GM18499 (cell line): ENCODE results near the gene GATA1.
A peak's percentile ranks its signal among the peaks of the same experiment; 100 is the strongest.

Experiments
- ATAC-seq: cut with Tn5 transposase; IDR thresholded peaks from one replicate; pipeline ENCODE4 v1.9.1; 2021; ENCODE audit warnings: moderate number of reproducible peaks; ENCODE audit not compliant: insufficient read depth, unreplicated experiment

Gene GATA1

DNA sequence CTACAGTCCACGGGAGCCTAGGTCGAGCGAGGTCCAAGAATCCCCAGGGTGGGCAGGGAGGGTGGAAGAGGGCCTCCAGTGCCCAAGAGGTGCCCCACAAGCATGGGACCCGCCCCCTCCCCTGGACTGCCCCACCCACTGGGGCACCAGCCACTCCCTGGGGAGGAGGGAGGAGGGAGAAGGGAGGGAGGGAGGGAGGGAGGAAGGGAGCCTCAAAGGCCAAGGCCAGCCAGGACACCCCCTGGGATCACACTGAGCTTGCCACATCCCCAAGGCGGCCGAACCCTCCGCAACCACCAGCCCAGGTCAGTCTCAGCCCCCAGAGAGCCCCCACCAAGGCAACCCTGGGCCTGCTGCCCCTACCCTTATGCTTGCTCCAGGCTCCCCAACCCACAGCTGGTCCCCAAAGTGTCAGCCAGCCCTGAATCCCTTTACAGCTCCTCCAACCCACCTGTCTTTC, at the start of gene GATA1:
Gene GATA1, plus strand, starts transcription at position 250 of the 460 bp plus-strand sequence. CDS start 4,520 bp downstream, outside the sequence.
- no peak for ATAC-seq

- ATAC-seq, result no peak
Measured at GRCh38 chrX:48736878-48737212, 49.5 kb upstream of the GATA1 start.

GRCh38 chrX:48737213-48737938, 49.0 kb upstream of the GATA1 start:
- peak; percentile 76 for ATAC-seq

DNA sequence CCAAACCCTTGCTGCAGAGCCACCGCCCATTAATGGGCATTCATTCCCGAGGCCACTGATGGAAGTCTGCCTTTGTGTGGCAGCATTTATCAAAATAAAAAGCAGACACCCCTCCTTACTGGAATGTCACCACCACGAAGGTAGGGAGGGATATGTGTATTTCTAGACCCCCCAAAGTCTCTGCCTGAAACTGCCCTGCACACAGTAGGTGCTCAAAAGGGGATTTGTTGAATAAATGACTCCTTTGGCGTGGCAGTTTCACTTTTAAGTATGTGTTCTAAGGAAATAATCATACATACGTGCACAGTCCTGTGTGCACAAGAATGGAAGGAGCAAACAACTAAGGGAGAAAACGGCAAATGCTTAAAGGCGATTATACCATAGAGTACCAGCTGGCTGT, 48.5 kb upstream of the GATA1 start:
- ATAC-seq, result no peak

DNA sequence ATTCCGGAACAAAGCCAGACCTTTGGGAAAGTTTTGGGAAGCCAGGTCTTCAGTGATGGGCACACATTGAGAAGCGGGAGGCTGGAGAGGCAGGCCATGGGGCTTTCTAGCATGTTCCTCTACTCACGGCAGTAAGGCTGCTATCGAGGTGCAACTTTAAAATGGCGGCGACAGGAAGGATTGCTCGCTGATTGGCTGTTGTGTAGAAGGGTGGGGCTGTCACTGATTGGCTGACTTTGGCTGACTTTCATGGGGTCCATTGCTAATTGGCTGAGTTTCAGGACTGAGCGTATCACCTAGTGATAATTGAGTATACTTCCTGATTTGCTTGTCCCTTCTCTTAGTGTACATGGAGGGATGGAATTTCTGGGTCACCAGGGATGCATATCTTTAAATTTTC, 44.6 kb upstream of the GATA1 start:
- no peak for ATAC-seq

DNA sequence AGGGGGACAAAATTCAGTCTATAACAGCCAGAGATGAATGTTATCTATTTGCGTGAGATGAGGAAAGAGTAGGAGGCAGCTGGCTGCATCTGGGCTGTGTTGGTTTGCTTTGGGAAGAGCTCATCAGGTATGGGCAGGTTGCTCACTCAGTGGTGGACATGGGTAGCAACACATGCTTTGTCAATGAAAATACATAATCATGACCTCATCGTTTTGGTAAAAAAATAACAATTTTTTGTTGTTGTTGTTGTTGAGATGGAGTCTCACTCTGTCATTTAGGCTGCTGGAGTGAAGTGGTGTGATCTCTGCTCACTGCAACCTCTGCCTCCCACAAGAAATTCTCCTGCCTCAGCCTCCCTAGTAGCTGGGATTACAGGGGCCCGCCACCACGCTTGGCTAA, 41.2 kb upstream of the GATA1 start:
- ATAC-seq, result no peak

- no peak for ATAC-seq
Measured at GRCh38 chrX:48747415-48748016, 38.9 kb upstream of the GATA1 start.

- ATAC-seq, result no peak
Measured at GRCh38 chrX:48749182-48749581, 37.2 kb upstream of the GATA1 start.

DNA sequence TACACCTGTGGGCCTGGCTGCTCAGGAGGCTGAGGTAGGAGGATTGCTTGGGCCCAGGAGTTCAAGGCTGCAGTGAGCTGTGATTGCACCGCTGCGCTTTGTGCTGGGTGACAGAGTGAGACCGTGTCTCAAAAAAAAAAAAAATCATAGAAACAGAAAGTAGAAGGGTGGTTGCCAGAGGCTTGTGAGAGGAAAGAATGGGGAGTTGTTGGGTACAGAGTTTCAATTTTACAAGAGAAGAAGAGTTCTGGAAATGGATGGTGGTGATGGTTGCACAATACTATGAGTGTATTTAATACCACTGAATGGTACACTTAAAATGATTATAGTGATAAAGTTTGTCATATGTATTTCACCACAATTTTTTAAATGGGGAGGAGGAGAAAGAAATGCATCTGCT, 35.0 kb upstream of the GATA1 start:
- no peak for ATAC-seq

GRCh38 chrX:48752498-48752897, 33.9 kb upstream of the GATA1 start:
- ATAC-seq, result no peak

DNA sequence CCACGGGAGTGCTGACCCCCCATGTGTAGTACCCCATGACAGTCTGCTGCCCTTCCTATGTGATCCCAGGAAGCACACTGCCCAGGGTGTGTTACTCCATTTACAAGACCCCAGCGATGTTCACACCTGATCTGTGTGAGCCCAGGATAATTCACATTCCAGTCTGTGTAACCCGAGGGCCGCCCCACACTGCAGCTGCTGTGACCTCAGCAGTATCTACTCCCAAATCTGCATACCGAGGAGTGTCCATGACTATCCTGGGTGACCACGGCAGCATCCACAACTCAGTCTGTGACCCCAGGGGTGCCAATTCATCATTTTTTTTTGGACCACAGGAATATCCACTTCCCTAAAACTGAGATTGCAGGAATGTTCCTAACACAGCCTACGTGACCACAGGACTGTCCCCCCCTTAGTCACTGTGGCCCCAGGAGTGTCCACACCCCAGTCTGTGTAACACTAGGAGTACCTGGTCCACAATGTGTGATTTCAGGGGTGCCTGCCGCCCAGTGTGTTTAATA, 32.6 kb upstream of the GATA1 start:
- ATAC-seq, result no peak

GRCh38 chrX:48754238-48754637, 32.2 kb upstream of the GATA1 start:
- ATAC-seq, result no peak

- ATAC-seq, result no peak
Measured at GRCh38 chrX:48761674-48762471, 24.5 kb upstream of the GATA1 start, which contains the start of gene GLOD5. GLOD5 (plus strand) TSS chrX:48761747; CDS start chrX:48761791, 44 bp downstream.

DNA sequence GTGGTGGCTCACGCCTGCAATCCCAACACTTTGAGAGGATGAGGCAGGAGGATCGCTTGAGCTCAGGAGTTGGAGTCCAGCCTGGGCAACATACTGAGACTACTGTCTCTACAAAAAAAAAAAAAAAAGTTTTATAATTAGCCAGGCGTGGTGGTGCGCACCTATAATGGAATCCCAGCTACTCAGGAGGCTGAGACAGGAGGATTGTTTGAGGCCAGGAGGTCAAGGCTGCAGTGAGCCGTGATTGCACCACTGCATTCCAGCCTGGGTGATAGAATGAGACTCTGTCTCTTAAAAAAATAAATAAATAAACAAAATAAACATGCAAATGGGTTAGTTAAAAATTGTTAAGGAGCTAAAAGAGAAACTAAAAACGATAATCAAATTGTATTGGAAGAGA, 17.2 kb upstream of the GATA1 start:
- ATAC-seq, result no peak

GRCh38 chrX:48770296-48770695, 16.1 kb upstream of the GATA1 start:
- no peak for ATAC-seq

DNA sequence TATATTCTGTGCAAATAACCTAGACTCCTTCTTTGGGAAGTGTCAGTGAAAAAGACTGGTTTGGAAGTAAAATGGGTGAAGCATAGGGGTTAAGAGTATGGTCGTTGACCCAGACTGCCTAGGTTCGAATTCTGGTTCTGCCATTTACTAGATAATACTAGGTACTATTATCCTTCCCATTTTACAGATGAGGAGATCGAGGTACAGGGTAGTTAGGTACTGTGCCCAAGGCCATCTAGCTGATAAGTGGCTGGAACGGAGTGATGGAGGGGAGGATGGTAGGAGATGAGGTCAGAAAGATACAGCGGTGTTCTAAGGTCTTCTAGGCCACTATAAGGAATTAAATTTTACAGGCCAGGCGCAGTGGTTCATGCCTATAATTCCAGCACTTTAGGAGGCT, 13.8 kb upstream of the GATA1 start:
- no peak for ATAC-seq

DNA sequence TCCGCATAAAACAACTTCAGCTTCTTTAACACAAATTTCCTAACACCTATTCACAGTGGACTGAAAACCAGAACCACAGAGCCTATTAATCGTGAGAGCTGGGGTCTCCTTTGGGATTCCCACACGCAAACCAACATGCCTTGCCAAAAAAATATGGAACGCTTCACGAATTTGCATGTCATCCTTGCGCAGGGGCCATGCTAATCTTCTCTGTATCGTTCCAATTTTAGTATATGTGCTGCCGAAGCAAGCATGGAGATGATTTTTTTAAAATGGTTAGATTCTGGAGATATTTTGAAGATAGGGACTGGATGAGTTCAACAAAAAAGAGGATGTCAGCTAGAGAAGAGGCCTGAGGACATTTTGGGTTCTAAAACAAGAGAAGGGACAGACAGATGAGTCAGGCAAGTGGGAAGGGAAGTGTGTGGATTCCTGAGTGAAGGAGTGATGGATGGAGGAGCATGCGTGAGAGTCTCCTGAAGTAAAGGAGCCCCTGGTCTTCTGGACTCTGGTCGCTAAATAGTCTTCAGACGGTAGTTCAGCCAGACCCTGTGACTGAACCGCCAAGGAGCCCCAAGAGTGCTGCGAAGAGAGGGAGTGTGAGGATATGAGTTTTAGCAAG, 9.5 kb upstream of the GATA1 start:
- no peak for ATAC-seq

DNA sequence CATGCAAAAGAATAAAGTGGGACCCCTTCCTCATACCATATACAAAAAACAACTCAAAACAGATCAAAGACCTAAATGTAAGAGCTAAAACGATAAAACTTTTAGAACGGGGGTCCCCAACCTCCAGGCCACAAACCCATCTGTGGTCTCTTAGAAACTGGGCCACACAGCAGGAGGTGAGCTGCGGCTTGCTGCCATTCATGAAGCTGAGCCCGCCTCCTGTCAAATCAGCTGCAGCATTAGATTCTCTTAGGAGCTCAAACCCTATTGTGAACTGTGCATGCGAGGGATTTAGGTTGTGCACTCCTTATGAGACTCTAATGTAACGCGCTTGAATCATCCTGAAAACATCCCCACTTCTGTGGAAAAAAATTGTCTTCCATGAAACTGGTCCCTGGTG, 7.0 kb upstream of the GATA1 start:
- no peak for ATAC-seq

- no peak for ATAC-seq
Measured at GRCh38 chrX:48781705-48782104, 4.7 kb upstream of the GATA1 start.

- no peak for ATAC-seq
Measured at GRCh38 chrX:48782216-48782615, 4.2 kb upstream of the GATA1 start.

DNA sequence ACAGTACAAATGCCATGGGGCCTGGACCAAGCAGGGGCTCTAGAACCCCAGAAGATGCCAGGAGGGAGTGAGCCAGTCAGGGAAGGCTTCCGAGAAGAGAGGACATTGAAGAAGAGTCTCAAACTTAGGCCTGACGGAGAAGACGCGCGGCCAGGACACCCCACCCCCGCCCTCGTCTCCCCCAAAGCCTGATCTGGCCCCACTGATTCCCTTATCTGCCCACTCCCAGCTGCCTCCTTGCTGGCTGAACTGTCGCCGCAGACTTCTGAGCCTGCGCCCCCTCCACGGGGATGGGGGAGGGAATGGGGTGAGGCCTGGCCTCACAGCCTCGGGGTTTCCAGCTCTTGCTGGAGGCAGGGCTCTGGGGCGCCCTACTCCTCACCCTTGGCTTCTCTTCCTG, 3.6 kb upstream of the GATA1 start:
- ATAC-seq, result no peak
